ENCODE measurements around the gene WWC2. TPM values are rescaled to one million over a fixed set of nuclear protein-coding genes. Genes with fewer than 3 reads are reported as not detected.

Gene WWC2
- total RNA-seq, 4 donors from 2014 or later = 6.6 to 79.7 (median 9.4) TPM

GRCh38 chr4:183068502-183068901, 30.6 kb upstream of the WWC2 start:
- H3K9me3 ChIP-seq = peaks cover 0 to 3% of the 10 kb centered on the region in 2 donors
- no peaks in the 10 kb centered on the region for H3K27me3 ChIP-seq
- H3K4me1 ChIP-seq = no peaks in the 10 kb centered on the region
- in situ Hi-C loops (cut with MboI; ENCODE audit: low pct_ligation_motif_present in 1 of 4, low pct_unique_long_range_greater_than_20kb in 1 of 4, low sequenced_read_pairs in 3 of 4) (loop anchor here in 1 of 4 donors (25.0 kb wide), 1 partner anchor 344 kb away; no protein-coding TSS in a partner anchor), intact Hi-C loops (cut with DNase I; ENCODE audit: low total_unique reads) (no loop called here)
- no peak for DNase-seq
- TF ChIP-seq POLR2A (IDR thresholded peaks at IDR 0.05) (no peak), EP300 (IDR thresholded peaks at IDR 0.05; ENCODE audit: low read depth) (no peak), POLR2AphosphoS5 (IDR thresholded peaks at IDR 0.05) (no peak)
- TF ChIP-seq, protein P1, sequence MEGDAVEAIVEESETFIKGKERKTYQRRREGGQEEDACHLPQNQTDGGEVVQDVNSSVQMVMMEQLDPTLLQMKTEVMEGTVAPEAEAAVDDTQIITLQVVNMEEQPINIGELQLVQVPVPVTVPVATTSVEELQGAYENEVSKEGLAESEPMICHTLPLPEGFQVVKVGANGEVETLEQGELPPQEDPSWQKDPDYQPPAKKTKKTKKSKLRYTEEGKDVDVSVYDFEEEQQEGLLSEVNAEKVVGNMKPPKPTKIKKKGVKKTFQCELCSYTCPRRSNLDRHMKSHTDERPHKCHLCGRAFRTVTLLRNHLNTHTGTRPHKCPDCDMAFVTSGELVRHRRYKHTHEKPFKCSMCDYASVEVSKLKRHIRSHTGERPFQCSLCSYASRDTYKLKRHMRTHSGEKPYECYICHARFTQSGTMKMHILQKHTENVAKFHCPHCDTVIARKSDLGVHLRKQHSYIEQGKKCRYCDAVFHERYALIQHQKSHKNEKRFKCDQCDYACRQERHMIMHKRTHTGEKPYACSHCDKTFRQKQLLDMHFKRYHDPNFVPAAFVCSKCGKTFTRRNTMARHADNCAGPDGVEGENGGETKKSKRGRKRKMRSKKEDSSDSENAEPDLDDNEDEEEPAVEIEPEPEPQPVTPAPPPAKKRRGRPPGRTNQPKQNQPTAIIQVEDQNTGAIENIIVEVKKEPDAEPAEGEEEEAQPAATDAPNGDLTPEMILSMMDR (IDR thresholded peaks at IDR 0.05) = no peak
- H3K4me3 ChIP-seq = no peak overlapping the region
- H3K36me3 ChIP-seq = no peaks in the 10 kb centered on the region
- WGBS, 2 donors (ENCODE audit: low coverage in 1 of 2) = 87% methylated on average over 5 of the region's 5 CpGs
- no peak overlapping the region for H3K27ac ChIP-seq

GRCh38 chr4:183071222-183071621, 27.8 kb upstream of the WWC2 start:
- no peak overlapping the region for H3K4me3 ChIP-seq
- intact Hi-C loops (cut with DNase I; ENCODE audit: low total_unique reads) (loop anchor here (10.0 kb wide), 1 partner anchor 126 kb away; no protein-coding TSS in a partner anchor), in situ Hi-C loops (cut with MboI; ENCODE audit: low pct_ligation_motif_present in 1 of 4, low pct_unique_long_range_greater_than_20kb in 1 of 4, low sequenced_read_pairs in 3 of 4) (loop anchor here in 3 of 4 donors (5.0 to 25.0 kb wide), 5 partner anchors 136 to 341 kb away; no protein-coding TSS in a partner anchor)
- H3K27ac ChIP-seq = no peak overlapping the region
- no peak for DNase-seq
- H3K36me3 ChIP-seq = no peaks in the 10 kb centered on the region
- TF ChIP-seq POLR2AphosphoS5 (IDR thresholded peaks at IDR 0.05) (no peak), EP300 (IDR thresholded peaks at IDR 0.05; ENCODE audit: low read depth) (no peak), POLR2A (IDR thresholded peaks at IDR 0.05) (no peak)
- TF ChIP-seq, protein P1 (IDR thresholded peaks at IDR 0.05) = no peak
- peaks cover 0 to 3% of the 10 kb centered on the region in 2 donors for H3K9me3 ChIP-seq
- H3K4me1 ChIP-seq = no peaks in the 10 kb centered on the region
- no peaks in the 10 kb centered on the region for H3K27me3 ChIP-seq

- intact Hi-C loops (cut with DNase I; ENCODE audit: low total_unique reads) (loop anchor here (2.0 to 10.0 kb wide), 2 partner anchors 127 to 191 kb away; no protein-coding TSS in a partner anchor), in situ Hi-C loops (cut with MboI; ENCODE audit: low pct_ligation_motif_present in 1 of 4, low pct_unique_long_range_greater_than_20kb in 1 of 4, low sequenced_read_pairs in 3 of 4) (loop anchor here in 3 of 4 donors (5.0 to 25.0 kb wide), 5 partner anchors 137 to 340 kb away; no protein-coding TSS in a partner anchor)
- DNase-seq = no peak
- TF ChIP-seq POLR2A (IDR thresholded peaks at IDR 0.05) = no peak
- TF ChIP-seq, protein P1 (IDR thresholded peaks at IDR 0.05) = no peak
- TF ChIP-seq POLR2AphosphoS5 (IDR thresholded peaks at IDR 0.05) = no peak
- no peak for TF ChIP-seq EP300 (IDR thresholded peaks at IDR 0.05; ENCODE audit: low read depth)
- Histone ChIP-seq H3K27me3 (no peaks in the 10 kb centered on the region), H3K9me3 (peaks cover 0 to 3% of the 10 kb centered on the region in 2 donors), H3K4me1 (no peaks in the 10 kb centered on the region), H3K27ac (no peak overlapping the region), H3K4me3 (no peak overlapping the region), H3K36me3 (no peaks in the 10 kb centered on the region)
- WGBS, 2 donors (ENCODE audit: low coverage in 1 of 2) = 83 to 84% methylated on average over 2 of the region's 2 CpGs
These were observed 26.9 kb upstream of the WWC2 start for GRCh38 chr4:183072176-183072575.

DNA sequence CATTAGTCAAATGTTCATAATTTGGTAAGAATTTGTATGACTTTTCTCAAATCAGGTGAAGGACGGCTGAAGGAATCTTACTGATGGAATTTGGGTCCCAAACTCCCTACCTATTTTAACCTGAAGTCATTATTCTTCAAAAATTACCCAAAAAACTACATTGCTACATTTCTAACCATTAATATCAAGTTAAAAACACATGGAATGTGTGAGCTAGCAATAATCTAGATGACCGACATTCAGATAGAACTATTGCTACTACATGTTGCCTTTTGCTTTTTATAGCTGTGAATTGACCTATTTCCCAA, 25.3 kb upstream of the WWC2 start:
- DNase-seq = no peak
- TF ChIP-seq EP300 (IDR thresholded peaks at IDR 0.05; ENCODE audit: low read depth) = no peak
- TF ChIP-seq POLR2A (IDR thresholded peaks at IDR 0.05) = no peak
- TF ChIP-seq, protein P1 (IDR thresholded peaks at IDR 0.05) = peak in 1 of 5 experiments; percentile 4
- no peaks in the 10 kb centered on the region for H3K4me1 ChIP-seq
- intact Hi-C loops (cut with DNase I; ENCODE audit: low total_unique reads) (loop anchor here (2.0 to 10.0 kb wide), 2 partner anchors 129 to 189 kb away; no protein-coding TSS in a partner anchor), in situ Hi-C loops (cut with MboI; ENCODE audit: low pct_ligation_motif_present in 1 of 4, low pct_unique_long_range_greater_than_20kb in 1 of 4, low sequenced_read_pairs in 3 of 4) (loop anchor here in 3 of 4 donors (5.0 to 25.0 kb wide), 5 partner anchors 139 to 339 kb away; no protein-coding TSS in a partner anchor)
- no peak overlapping the region for H3K27ac ChIP-seq
- no peaks in the 10 kb centered on the region for H3K27me3 ChIP-seq
- WGBS, 2 donors (ENCODE audit: low coverage in 1 of 2) = 42 to 67% methylated on average over 1 to 2 of the region's 2 CpGs
- H3K4me3 ChIP-seq = no peak overlapping the region
- H3K36me3 ChIP-seq = no peaks in the 10 kb centered on the region
- H3K9me3 ChIP-seq = peaks cover 0 to 3% of the 10 kb centered on the region in 2 donors
